ENCODE measurements around the gene EPN2. TPM values are rescaled to one million over a fixed set of nuclear protein-coding genes. Genes with fewer than 3 reads are reported as not detected.

EPN2 gene
- polyA plus RNA-seq, 1 of the 3 experiments (the other 2 are of a cell fraction) = 38.9 TPM

- H3K36me3 ChIP-seq (replicated peaks in 1 of 2; ENCODE audit: control insufficient read depth in 1 of 2, insufficient read depth in 2 of 2, low read length in 1 of 2) = peaks cover 3 to 31% of the 10 kb centered on the region in 2 experiments
These were observed 49.7 kb downstream of the EPN2 start for GRCh38 chr17:19286751-19287341.

More at GRCh38 chr17:19286751-19287341, 49.7 kb downstream of the EPN2 start:
- H3F3A ChIP-seq (replicated peaks; ENCODE audit: insufficient read depth) = peaks cover 3% of the 10 kb centered on the region
- H3K79me2 ChIP-seq (ENCODE audit: insufficient read depth) = peaks cover 30% of the 10 kb centered on the region; the same call in 1 of the 2 replicates
- H3K9me2 ChIP-seq = no peaks in the 10 kb centered on the region
- WGBS (ENCODE audit: low lambda C conversion rate) = 94% methylated on average over 11 of the region's 11 CpGs
- CTCF ChIA-PET = no interaction called here
- H3K9ac ChIP-seq = no peak overlapping the region
- POLR2A ChIA-PET = no interaction called here
- no peak overlapping the region for H3K4me3 ChIP-seq (ENCODE audit: low read depth in 2 of 2, low read length in 1 of 2)
- peaks cover 4 to 17% of the 10 kb centered on the region in 2 experiments; a peak in 1 of 4 replicates for H3K4me1 ChIP-seq (ENCODE audit: control insufficient read depth in 1 of 2, insufficient read depth in 2 of 2, low read depth in 1 of 2, low read length in 1 of 2)
- no peak overlapping the region for H3K27ac ChIP-seq (ENCODE audit: low read depth in 2 of 2, low read length in 1 of 2)
- peaks cover 48% of the 10 kb centered on the region for H4K20me1 ChIP-seq (ENCODE audit: insufficient read depth)
- H2AFZ ChIP-seq (ENCODE audit: low read depth) = no peak overlapping the region
- H3K9me3 ChIP-seq = no peaks in the 10 kb centered on the region
- H3K4me2 ChIP-seq = no peak overlapping the region
- DNase-seq = no peak
- no peaks in the 10 kb centered on the region for H3K27me3 ChIP-seq (ENCODE audit: insufficient read depth)
- TF ChIP-seq RFX5 (IDR thresholded peaks at IDR 0.05; ENCODE audit: low read length) = no peak
- TF ChIP-seq, protein P1, sequence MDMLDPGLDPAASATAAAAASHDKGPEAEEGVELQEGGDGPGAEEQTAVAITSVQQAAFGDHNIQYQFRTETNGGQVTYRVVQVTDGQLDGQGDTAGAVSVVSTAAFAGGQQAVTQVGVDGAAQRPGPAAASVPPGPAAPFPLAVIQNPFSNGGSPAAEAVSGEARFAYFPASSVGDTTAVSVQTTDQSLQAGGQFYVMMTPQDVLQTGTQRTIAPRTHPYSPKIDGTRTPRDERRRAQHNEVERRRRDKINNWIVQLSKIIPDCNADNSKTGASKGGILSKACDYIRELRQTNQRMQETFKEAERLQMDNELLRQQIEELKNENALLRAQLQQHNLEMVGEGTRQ (IDR thresholded peaks at IDR 0.05; ENCODE audit: borderline replicate concordance, low read depth, low read length) = no peak
- TF ChIP-seq GABPA (IDR thresholded peaks at IDR 0.05; ENCODE audit: low read depth) = no peak
- no peak for TF ChIP-seq CHD2 (IDR thresholded peaks at IDR 0.05; ENCODE audit: low read length, partially characterized antibody)
- TF ChIP-seq FOXJ3 (CRISPR knock-in tag; IDR thresholded peaks at IDR 0.05) = no peak
- no peak for TF ChIP-seq SMC3 (IDR thresholded peaks at IDR 0.05; ENCODE audit: low read depth, low read length)
- TF ChIP-seq MEF2A (IDR thresholded peaks at IDR 0.05; ENCODE audit: borderline replicate concordance, low read depth) = no peak
- no peak for TF ChIP-seq USF1 (IDR thresholded peaks at IDR 0.05; ENCODE audit: borderline replicate concordance, low read depth)
- no peak for TF ChIP-seq IRF3 (IDR thresholded peaks at IDR 0.05; ENCODE audit: low read depth, low read length)
- TF ChIP-seq, protein P2, sequence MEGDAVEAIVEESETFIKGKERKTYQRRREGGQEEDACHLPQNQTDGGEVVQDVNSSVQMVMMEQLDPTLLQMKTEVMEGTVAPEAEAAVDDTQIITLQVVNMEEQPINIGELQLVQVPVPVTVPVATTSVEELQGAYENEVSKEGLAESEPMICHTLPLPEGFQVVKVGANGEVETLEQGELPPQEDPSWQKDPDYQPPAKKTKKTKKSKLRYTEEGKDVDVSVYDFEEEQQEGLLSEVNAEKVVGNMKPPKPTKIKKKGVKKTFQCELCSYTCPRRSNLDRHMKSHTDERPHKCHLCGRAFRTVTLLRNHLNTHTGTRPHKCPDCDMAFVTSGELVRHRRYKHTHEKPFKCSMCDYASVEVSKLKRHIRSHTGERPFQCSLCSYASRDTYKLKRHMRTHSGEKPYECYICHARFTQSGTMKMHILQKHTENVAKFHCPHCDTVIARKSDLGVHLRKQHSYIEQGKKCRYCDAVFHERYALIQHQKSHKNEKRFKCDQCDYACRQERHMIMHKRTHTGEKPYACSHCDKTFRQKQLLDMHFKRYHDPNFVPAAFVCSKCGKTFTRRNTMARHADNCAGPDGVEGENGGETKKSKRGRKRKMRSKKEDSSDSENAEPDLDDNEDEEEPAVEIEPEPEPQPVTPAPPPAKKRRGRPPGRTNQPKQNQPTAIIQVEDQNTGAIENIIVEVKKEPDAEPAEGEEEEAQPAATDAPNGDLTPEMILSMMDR (IDR thresholded peaks at IDR 0.05) = no peak
- TF ChIP-seq, protein P3, sequence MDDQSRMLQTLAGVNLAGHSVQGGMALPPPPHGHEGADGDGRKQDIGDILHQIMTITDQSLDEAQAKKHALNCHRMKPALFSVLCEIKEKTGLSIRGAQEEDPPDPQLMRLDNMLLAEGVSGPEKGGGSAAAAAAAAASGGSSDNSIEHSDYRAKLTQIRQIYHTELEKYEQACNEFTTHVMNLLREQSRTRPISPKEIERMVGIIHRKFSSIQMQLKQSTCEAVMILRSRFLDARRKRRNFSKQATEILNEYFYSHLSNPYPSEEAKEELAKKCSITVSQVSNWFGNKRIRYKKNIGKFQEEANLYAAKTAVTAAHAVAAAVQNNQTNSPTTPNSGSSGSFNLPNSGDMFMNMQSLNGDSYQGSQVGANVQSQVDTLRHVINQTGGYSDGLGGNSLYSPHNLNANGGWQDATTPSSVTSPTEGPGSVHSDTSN (IDR thresholded peaks at IDR 0.05) = no peak
- TF ChIP-seq JUND (IDR thresholded peaks at IDR 0.05) = no peak
- no peak for TF ChIP-seq RCOR1 (IDR thresholded peaks at IDR 0.05; ENCODE audit: low read length)
- TF ChIP-seq FOXM1 (IDR thresholded peaks at IDR 0.05; ENCODE audit: low read depth) = no peak
- no peak for TF ChIP-seq POLR2AphosphoS5 (IDR thresholded peaks at IDR 0.05; ENCODE audit: low read depth, low read length)
- TF ChIP-seq, protein P4, sequence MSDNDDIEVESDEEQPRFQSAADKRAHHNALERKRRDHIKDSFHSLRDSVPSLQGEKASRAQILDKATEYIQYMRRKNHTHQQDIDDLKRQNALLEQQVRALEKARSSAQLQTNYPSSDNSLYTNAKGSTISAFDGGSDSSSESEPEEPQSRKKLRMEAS (IDR thresholded peaks at IDR 0.05; ENCODE audit: low read depth) = no peak
- TF ChIP-seq REST (IDR thresholded peaks at IDR 0.05; ENCODE audit: low read depth, low read length) = no peak

Measured in SK-N-SH (cell line).